Esophagus squamous epithelium (tissue), 4 donors: ENCODE data around the gene SULT1E1.

Source experiments
- CTCF ChIP-seq, 6 experiments: fragments of 450-650 bp in 4 of 6; fragments of 200-600 bp in 2 of 6; sonication (generic) in 2 of 6; IDR thresholded peaks; one replicate each; pipeline ENCODE4 v1.5.1; 2016 to 2019; ENCODE audit warnings: antibody characterized with exemption in 6 of 6, mild to moderate bottlenecking in 4 of 6, moderate library complexity in 4 of 6
- POLR2A ChIP-seq, 4 donors: fragments of 450-650 bp; IDR thresholded peaks; one replicate each; pipeline ENCODE4 v1.6.1; 2017; ENCODE audit warnings: antibody characterized with exemption in 4 of 4, mild to moderate bottlenecking in 4 of 4, moderate library complexity in 3 of 4

- TF ChIP-seq CTCF (IDR thresholded peaks at IDR 0.05) (no peak), POLR2A (IDR thresholded peaks at IDR 0.05) (no peak)
Measured at GRCh38 chr4:69831270-69831627, 28.7 kb downstream of the SULT1E1 start.
